ENCODE measurements around the gene MSL1.

The MSL1 gene

GRCh38 chr17:40097087-40097486 is 24.7 kb upstream of the MSL1 start:
- H3K4me1 ChIP-seq (ENCODE audit: control insufficient read depth, insufficient read depth, low read length): peaks cover 16% of the 10 kb centered on the region
- TF ChIP-seq ZNF513 (tag by site-specific recombination; IDR thresholded peaks at IDR 0.05): peak; percentile 82
- no peak for TF ChIP-seq ZNF223 (tag by site-specific recombination; IDR thresholded peaks at IDR 0.05)
- no peak for TF ChIP-seq ZNF830 (tag by site-specific recombination; IDR thresholded peaks at IDR 0.05; ENCODE audit: low read depth)
- no peak for TF ChIP-seq ZFP69B (tag by site-specific recombination; IDR thresholded peaks at IDR 0.05)
- TF ChIP-seq ZNF341 (tag by site-specific recombination; IDR thresholded peaks at IDR 0.05; ENCODE audit: low read depth): peak; percentile 48
- H3K36me3 ChIP-seq (ENCODE audit: control insufficient read depth in 2 of 2, insufficient read depth in 1 of 2, low read length in 2 of 2): peaks cover 0 to 39% of the 10 kb centered on the region in 2 experiments; a peak in 1 of 3 replicates
- no peak overlapping the region for H3K27ac ChIP-seq (ENCODE audit: extremely low read depth, low read depth, low read length)
- POLR2A ChIA-PET: interaction anchor here (0.8 to 5.3 kb wide), 2 partner anchors 15 to 71 kb away, joined by 3 to 117 read pairs; no protein-coding TSS in a partner anchor
- CTCF ChIA-PET: interaction anchor here (0.8 to 7.2 kb wide), 3 partner anchors 11 to 70 kb away, joined by 4 to 61 read pairs (median 18); no protein-coding TSS in a partner anchor
- no peaks in the 10 kb centered on the region for H3K9me3 ChIP-seq (ENCODE audit: control insufficient read depth, insufficient read depth, low read depth, low read length)
- no peak overlapping the region for H3K4me3 ChIP-seq (ENCODE audit: low read depth, low read length)

- POLR2A ChIA-PET: interaction anchor here (0.6 to 5.3 kb wide), 9 partner anchors 14 to 186 kb away, joined by 3 to 117 read pairs (median 5); partner anchors contain the start of genes CASC3, MED24 and PSMD3
- CTCF ChIA-PET: interaction anchor here (0.6 to 7.2 kb wide), 13 partner anchors 12 to 477 kb away, joined by 3 to 61 read pairs (median 5); partner anchors contain the start of gene CSF3
- peak overlapping the region; percentile 26; the same call in 1 of the 2 replicates for H3K27ac ChIP-seq (ENCODE audit: extremely low read depth, low read depth, low read length)
- peaks cover 16% of the 10 kb centered on the region for H3K4me1 ChIP-seq (ENCODE audit: control insufficient read depth, insufficient read depth, low read length)
- H3K9me3 ChIP-seq (ENCODE audit: control insufficient read depth, insufficient read depth, low read depth, low read length): no peaks in the 10 kb centered on the region
- H3K36me3 ChIP-seq (ENCODE audit: control insufficient read depth in 2 of 2, insufficient read depth in 1 of 2, low read length in 2 of 2): peaks cover 0 to 36% of the 10 kb centered on the region in 2 experiments; a peak in 1 of 3 replicates
- TF ChIP-seq KLF1 (tag by site-specific recombination; IDR thresholded peaks at IDR 0.05) (peak; percentile 68), ZNF791 (tag by site-specific recombination; IDR thresholded peaks at IDR 0.05) (no peak)
- no peak overlapping the region for H3K4me3 ChIP-seq (ENCODE audit: low read depth, low read length)
These were observed 23.6 kb upstream of the MSL1 start for GRCh38 chr17:40097931-40098845.

- ChIA-PET CTCF (interaction anchor here (0.6 to 7.2 kb wide), 15 partner anchors 11 to 477 kb away, joined by 3 to 61 read pairs (median 5); partner anchors contain the start of gene CSF3), POLR2A (interaction anchor here (0.5 to 5.3 kb wide), 14 partner anchors 13 to 1589 kb away, joined by 3 to 117 read pairs (median 4); partner anchors contain the start of genes CASC3, MED24, MSL1 and PSMD3)
- Histone ChIP-seq H3K27ac (ENCODE audit: extremely low read depth, low read depth, low read length) (peak overlapping the region; percentile 26; the same call in 1 of the 2 replicates), H3K9me3 (ENCODE audit: control insufficient read depth, insufficient read depth, low read depth, low read length) (no peaks in the 10 kb centered on the region), H3K36me3 (ENCODE audit: control insufficient read depth in 2 of 2, insufficient read depth in 1 of 2, low read length in 2 of 2) (peaks cover 0 to 27% of the 10 kb centered on the region in 2 experiments; a peak in 1 of 3 replicates), H3K4me3 (ENCODE audit: low read depth, low read length) (peak overlapping the region; percentile 23), H3K4me1 (ENCODE audit: control insufficient read depth, insufficient read depth, low read length) (peaks cover 16% of the 10 kb centered on the region)
- TF ChIP-seq ZFHX2 (tag by site-specific recombination; conservative IDR thresholded peaks at IDR 0.05) (peak; percentile 60), PRDM10 (tag by site-specific recombination; IDR thresholded peaks at IDR 0.05) (peak; percentile 49; the same call in 1 of the 2 replicates), ZNF843 (tag by site-specific recombination; IDR thresholded peaks at IDR 0.05) (peak; percentile 19; the same call in 1 of the 2 replicates), GLIS1 (tag by site-specific recombination; IDR thresholded peaks at IDR 0.05) (peak; percentile 53; the same call in 1 of the 2 replicates), KLF10 (tag by site-specific recombination; IDR thresholded peaks at IDR 0.05) (peak; percentile 82), HOXC10 (CRISPR knock-in tag; IDR thresholded peaks at IDR 0.05) (0 out of 2 replicates have a peak, but pooled peaks have one; percentile 34), WT1 (tag by site-specific recombination; IDR thresholded peaks at IDR 0.05) (peak; percentile 83), ZBTB26 (tag by site-specific recombination; optimal IDR thresholded peaks at IDR 0.05) (peak; percentile 22), ZNF10 (tag by site-specific recombination; IDR thresholded peaks at IDR 0.05) (peak; percentile 98), ZNF76 (tag by site-specific recombination; IDR thresholded peaks at IDR 0.05; ENCODE audit: borderline replicate concordance, low read depth) (peak; percentile 58; the same call in 1 of the 2 replicates), ZNF366 (tag by site-specific recombination; conservative IDR thresholded peaks at IDR 0.05) (0 out of 2 replicates have a peak, but pooled peaks have one; percentile 36), ZNF394 (tag by site-specific recombination; IDR thresholded peaks at IDR 0.05; ENCODE audit: borderline replicate concordance) (peak; percentile 35; the same call in 1 of the 2 replicates), ZNF157 (tag by site-specific recombination; IDR thresholded peaks at IDR 0.05) (no peak)
These were observed 22.7 kb upstream of the MSL1 start for GRCh38 chr17:40098846-40099618.

Data from HEK293 (cell line).